Measurements from ENCODE around the gene CBX8. TPM values are rescaled to one million over a fixed set of nuclear protein-coding genes. Genes with fewer than 3 reads are reported as not detected.

Gene CBX8
- total and polyA plus RNA-seq, 2 of the 8 experiments (the other 6 are each of a cell fraction or from before 2014, with no cell fraction given): 0.09 to 2.1 TPM

GRCh38 chr17:79836972-79837887, 40.4 kb upstream of the CBX8 start (continued):
- no peak; the same call in 1 of the 2 replicates for TF ChIP-seq POLR2AphosphoS5 (IDR thresholded peaks at IDR 0.05; ENCODE audit: low read depth, low read length)
- TF ChIP-seq GABPA (IDR thresholded peaks at IDR 0.05; ENCODE audit: borderline replicate concordance, insufficient read depth, low read length): peak; percentile 33; the same call in 1 of the 2 replicates
- no peak for TF ChIP-seq SP4 (IDR thresholded peaks at IDR 0.05; ENCODE audit: low read length)
- no peak for TF ChIP-seq CBX8 (IDR thresholded peaks at IDR 0.05; ENCODE audit: borderline replicate concordance, low read depth, low read length)
- no peak for TF ChIP-seq PHF8 (conservative IDR thresholded peaks at IDR 0.05; ENCODE audit: low read depth, low read length)
- TF ChIP-seq YY1 (IDR thresholded peaks at IDR 0.05; ENCODE audit: low read depth, low read length): no peak
- TF ChIP-seq SIN3A (conservative IDR thresholded peaks at IDR 0.05 in 1 of 2, IDR thresholded peaks at IDR 0.05 in 1 of 2; ENCODE audit: low read depth in 1 of 2, low read length in 2 of 2): peak in 1 of 2 experiments; percentile 45; a peak in 1 of 4 replicates
- no peak for TF ChIP-seq NANOG (IDR thresholded peaks at IDR 0.05; ENCODE audit: insufficient read depth, low read depth, low read length, poor library complexity, severe bottlenecking)
- no peak for TF ChIP-seq BACH1 (IDR thresholded peaks at IDR 0.05; ENCODE audit: low read length)
- no peak for TF ChIP-seq BRCA1 (IDR thresholded peaks at IDR 0.05; ENCODE audit: low read depth, low read length)
- TF ChIP-seq CBX5 (IDR thresholded peaks at IDR 0.05; ENCODE audit: low read depth, low read length): no peak
- no peak for TF ChIP-seq SIRT6 (IDR thresholded peaks at IDR 0.05; ENCODE audit: low read length)
- no peak for TF ChIP-seq KDM5A (IDR thresholded peaks at IDR 0.05; ENCODE audit: low read length)
- TF ChIP-seq RNF2 (IDR thresholded peaks at IDR 0.05; ENCODE audit: borderline replicate concordance, low read depth, low read length, missing control alignments, poor library complexity, severe bottlenecking): peak; percentile 43
- no peak for TF ChIP-seq SP2 (IDR thresholded peaks at IDR 0.05; ENCODE audit: low read length)
- TF ChIP-seq CTBP2 (IDR thresholded peaks at IDR 0.05; ENCODE audit: borderline replicate concordance, insufficient read depth, insufficient read length, low read length): no peak
- no peak for TF ChIP-seq TCF12 (IDR thresholded peaks at IDR 0.05; ENCODE audit: low read depth, low read length)
- no peak for TF ChIP-seq TBP (IDR thresholded peaks at IDR 0.05; ENCODE audit: low read depth, low read length)
- TF ChIP-seq TAF7 (optimal IDR thresholded peaks at IDR 0.05; ENCODE audit: borderline replicate concordance, low read depth, low read length): no peak
- no peak for TF ChIP-seq HDAC6 (IDR thresholded peaks at IDR 0.05; ENCODE audit: low read depth, low read length)
- TF ChIP-seq SAP30 (IDR thresholded peaks at IDR 0.05; ENCODE audit: insufficient read depth, insufficient replicate concordance, low read length): no peak
- TF ChIP-seq TEAD4 (IDR thresholded peaks at IDR 0.05; ENCODE audit: low read depth, low read length): no peak
- TF ChIP-seq MAFK (IDR thresholded peaks at IDR 0.05; ENCODE audit: low read depth, low read length): no peak
- TF ChIP-seq KDM1A (IDR thresholded peaks at IDR 0.05; ENCODE audit: borderline replicate concordance, low read length): no peak

Measured in H1 (cell line).